Measurements from ENCODE around the gene BCL2.

Gene BCL2

DNA sequence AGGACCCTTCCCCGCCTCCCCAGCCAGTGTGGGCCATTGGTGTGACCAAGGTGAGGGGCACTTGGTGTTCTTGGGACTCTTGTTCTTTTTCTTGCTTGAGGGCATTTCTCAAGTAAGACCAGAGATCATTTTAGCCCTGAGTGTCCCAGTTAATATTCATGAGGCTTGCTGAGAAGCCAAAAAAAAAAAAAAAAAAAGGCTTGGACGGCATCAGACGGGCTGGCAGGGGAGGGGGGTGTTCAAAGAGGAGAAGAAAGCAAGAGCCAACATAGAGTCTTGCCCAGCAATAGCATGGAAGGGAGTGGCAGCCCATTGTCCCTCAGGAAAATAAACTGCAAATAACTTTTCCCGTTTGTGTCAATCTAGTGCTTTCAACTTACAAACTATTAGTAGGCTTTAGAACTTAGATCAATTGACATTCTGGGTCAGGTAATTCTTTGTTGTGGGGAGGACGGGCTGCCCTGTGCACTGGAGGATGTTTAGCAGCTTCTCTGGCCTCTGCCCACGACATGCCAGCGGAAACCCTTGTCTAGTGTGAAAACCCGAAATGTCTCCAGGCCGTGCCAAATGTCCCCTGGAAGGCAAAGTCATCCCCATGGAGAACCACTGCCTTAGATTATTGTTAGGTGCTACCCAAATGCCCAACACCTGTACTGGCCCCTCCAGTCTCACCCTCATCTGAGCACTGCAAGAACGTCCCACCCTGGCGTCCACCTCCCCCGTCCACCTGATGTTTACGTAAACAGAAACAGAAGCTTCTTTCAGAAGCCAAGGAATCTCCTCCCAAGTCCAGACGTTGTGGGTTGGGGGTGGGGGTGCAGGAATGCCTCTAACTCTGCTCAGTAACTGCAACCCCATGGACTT, 163.4 kb downstream of the BCL2 start:
- no peak for DNase-seq (ENCODE audit: low spot score)

GRCh38 chr18:63155169-63155852, 164.3 kb downstream of the BCL2 start:
- DNase-seq (ENCODE audit: low spot score): peak; percentile 81

- DNase-seq (ENCODE audit: low spot score): no peak
These were observed 165.0 kb downstream of the BCL2 start for GRCh38 chr18:63154350-63155152.

GRCh38 chr18:63152791-63153190, 166.8 kb downstream of the BCL2 start:
- no peak for DNase-seq (ENCODE audit: low spot score)

DNA sequence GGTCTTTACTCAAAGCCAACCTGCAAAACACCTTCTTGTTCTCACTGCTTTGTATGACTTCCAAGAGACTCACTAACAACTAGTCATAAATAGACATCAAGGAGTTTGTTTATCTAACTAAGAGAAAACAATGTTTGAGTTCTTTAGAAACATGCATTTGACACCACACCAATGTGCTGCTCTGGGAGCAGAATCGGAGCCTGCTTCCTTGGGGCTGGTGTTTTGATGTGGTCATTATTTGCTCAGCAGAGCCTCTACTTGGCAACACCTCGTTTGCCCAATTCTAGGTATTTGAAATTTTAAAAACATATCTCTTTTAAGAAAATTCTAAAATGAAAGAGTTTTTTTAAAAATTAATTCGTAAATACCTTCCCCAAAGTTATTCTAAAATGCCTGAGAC, 167.5 kb downstream of the BCL2 start:
- peak; percentile 48 for DNase-seq (ENCODE audit: low spot score)

GRCh38 chr18:63151539-63151938, 168.0 kb downstream of the BCL2 start:
- no peak for DNase-seq (ENCODE audit: low spot score)

- no peak for DNase-seq (ENCODE audit: low spot score)
These were observed 168.6 kb downstream of the BCL2 start for GRCh38 chr18:63150942-63151421.

DNA sequence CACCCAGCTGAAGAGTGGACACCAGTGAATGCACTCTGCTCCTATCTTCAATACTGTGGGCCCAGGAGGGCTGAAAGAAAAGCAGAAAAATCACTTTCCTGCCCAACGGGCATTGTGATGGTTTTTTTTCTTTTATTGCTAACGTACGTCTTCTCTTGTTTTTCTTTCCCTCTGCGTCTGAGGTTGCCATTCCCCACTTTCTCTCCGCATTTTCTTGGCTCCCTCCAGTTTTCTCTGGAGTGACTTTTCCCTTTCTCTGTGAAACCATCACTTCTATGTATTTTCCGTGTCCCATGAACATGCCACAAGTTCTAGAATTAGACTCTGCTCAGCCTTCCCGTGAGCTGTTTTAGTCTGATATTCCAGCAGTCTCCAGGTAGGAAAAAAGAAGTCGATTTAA, 169.2 kb downstream of the BCL2 start:
- no peak for DNase-seq (ENCODE audit: low spot score)

DNA sequence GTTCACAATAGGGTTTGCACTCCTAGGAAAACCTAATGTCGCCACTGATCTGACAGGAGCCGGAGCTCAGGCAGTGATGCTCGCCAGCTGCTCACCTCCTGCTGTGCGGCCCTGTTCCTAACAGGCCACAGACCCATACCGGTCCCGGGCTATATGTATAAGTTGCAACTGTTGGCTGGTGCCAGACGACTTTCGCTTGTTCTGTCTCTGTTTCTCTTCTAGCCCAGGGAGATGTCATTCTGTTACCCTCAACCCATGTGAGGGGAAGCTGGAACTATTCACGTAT, 170.3 kb downstream of the BCL2 start:
- no peak for DNase-seq (ENCODE audit: low spot score)

DNA sequence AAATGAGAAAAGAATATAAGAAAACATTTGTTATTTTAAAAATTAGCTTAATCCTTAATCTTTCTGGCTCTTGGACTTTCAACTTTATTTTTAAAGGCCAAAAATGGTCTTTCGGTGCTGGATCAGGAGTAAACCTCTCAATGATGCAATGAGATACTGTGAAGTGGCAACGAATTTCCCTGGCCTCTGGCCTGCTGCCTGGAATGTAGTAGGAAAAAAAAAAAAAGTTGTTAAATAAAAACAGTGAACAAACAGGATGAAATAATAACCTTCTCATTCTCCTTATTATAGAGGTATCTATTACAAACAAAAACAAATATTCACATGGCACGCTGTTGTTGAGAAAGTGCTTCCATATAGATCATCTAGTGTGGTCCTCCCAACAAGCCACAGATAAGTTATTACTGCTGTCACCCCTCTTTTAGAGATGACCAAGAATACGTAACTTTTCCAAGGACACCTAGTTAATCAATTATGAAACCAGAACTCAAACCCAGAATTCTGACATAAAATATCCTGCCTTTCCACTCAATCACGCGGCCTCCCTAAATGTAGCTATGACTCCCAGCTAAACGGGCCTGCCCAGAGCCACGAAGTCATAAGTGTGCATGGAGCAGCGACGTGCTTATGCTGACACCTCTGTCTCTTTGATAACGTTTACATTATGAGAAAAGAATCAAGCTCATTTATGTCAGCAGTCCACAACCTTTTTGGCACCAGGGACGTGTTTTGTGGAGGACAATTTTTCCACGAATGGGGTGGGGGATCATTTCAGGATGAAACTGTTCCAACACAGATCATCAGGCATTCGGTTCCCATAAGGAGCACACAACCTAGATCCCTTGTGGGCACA, 170.9 kb downstream of the BCL2 start:
- no peak for DNase-seq (ENCODE audit: low spot score)

DNA sequence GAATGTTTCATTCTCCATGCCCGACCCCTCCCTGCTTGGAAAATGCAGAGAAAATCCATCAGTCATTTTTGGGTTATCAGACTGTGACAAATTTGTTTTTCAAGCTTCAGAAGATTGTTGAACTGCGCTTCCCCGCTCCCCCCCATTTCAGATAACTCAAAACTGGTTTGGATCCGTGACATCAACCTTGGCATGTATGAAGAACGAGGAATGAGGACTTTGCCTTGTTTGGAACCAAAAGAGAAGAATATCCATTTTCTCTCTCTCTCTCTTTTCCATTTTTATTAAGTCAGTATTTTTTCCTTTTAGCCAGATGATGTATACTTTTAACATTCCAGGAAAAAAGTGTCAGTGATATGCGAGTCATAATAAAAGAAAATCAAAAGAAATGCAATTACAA, 171.6 kb downstream of the BCL2 start:
- DNase-seq (ENCODE audit: low spot score): no peak

GRCh38 chr18:63146828-63147409, 172.7 kb downstream of the BCL2 start:
- no peak for DNase-seq (ENCODE audit: low spot score)

GRCh38 chr18:63145851-63146555, 173.6 kb downstream of the BCL2 start:
- DNase-seq (ENCODE audit: low spot score): no peak

GRCh38 chr18:63145166-63145850, 174.3 kb downstream of the BCL2 start:
- DNase-seq (ENCODE audit: low spot score): no peak

DNA sequence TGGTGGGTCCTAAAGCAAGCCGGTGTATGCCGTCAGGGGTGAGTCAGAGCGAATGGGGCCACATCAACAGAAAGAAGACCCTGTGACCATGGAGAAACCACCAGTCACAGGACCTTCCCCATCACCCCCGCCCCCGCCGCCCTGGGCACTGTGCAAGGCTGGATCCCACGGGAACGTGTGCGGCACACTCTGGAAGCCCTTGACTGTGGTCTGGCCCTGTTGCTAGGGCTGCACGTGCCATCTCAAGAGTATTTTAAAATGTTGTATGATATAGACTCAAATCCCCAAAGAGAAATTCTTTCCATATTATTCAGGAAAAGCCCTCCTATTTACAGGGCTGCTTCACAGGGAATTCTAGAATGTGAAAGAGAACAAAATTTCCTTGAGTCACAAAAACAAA, 174.8 kb downstream of the BCL2 start:
- no peak for DNase-seq (ENCODE audit: low spot score)

- DNase-seq (ENCODE audit: low spot score): no peak
These were observed 176.2 kb downstream of the BCL2 start for GRCh38 chr18:63143330-63143771.

- DNase-seq (ENCODE audit: low spot score): no peak
These were observed 176.9 kb downstream of the BCL2 start for GRCh38 chr18:63142594-63143225.

DNA sequence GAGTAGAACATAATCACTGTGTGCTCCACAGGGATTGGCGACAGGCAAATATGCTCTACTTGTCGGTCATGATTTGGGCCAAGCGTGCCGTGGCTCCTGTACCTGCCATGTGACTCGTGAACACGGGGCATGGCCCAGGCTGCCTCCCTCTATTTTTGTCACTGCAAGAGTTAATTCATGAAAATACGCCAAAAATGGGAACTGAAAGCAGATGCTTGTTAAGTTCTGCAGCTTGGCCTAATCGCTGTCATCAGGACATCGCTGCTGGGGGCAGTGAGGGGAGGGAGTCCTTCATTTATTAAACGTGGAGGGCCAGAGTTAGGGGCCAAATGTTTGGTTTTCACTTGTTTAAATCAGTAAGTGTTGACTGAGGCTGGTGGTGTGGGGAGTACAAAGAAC, 177.8 kb downstream of the BCL2 start:
- DNase-seq (ENCODE audit: low spot score): no peak

- DNase-seq (ENCODE audit: low spot score): no peak
These were observed 178.4 kb downstream of the BCL2 start for GRCh38 chr18:63140997-63141777.

All from CD4-positive, alpha-beta T cell treated with Interleukin-6 at 100 ng/mL for 8 hours (primary cell).